Heart left ventricle (tissue), 13 donors: ENCODE measurements around the gene RCOR2.

Experiments
- POLR2A ChIP-seq, 2 donors: fragments of 450-650 bp; IDR thresholded peaks; one replicate each; pipeline ENCODE4 v1.6.1; 2017; ENCODE audit warnings: antibody characterized with exemption in 2 of 2, mild to moderate bottlenecking in 2 of 2, moderate library complexity in 2 of 2
- TF ChIP-seq, protein P1 (sequence below), 12 donors: fragments of 200-600 bp; sonication (generic) in 4 of 12; IDR thresholded peaks; one replicate each; pipeline versions ENCODE4 v1.5.0 to v1.8.0; 2018 to 2022; ENCODE audit warnings: antibody characterized with exemption in 12 of 12, mild to moderate bottlenecking in 5 of 12
- donor health status: ischemic (EF 13 %, LVEDD 7.1; RV severe dilation, severe dysfunction).
- donor health status: DM: no; HTN: yes; CAD: no.
- donor health status: DM: no; HTN: no; CAD: no.
- donor health status: ischemic (EF 25% LVEDD 6.9; RV normal size, moderate dysfunction).
- donor health status: ischemic (EF 25% LVEDD 5.7; RV mildly dilated, moderate dysfunction).
- donor health status: ischemic (EF 35%, LVEDD 5.7; RV mildly dilated, moderate dysfunction).
- donor health status: nonischemic (EF 11% LVEDD 7.7; RV severe dilation, severe dysfunction).
- donor health status: DM: yes; HTN: yes; CAD: no.
- donor health status: PGD.
- donor health status: ischemic (EF 29% LVEDD 5.4; RV normal size, mild dysfunction).
- donor health status: nonischemic (EF 23%, LVEDD 6.1; RV moderate dilation, normal function).

DNA sequence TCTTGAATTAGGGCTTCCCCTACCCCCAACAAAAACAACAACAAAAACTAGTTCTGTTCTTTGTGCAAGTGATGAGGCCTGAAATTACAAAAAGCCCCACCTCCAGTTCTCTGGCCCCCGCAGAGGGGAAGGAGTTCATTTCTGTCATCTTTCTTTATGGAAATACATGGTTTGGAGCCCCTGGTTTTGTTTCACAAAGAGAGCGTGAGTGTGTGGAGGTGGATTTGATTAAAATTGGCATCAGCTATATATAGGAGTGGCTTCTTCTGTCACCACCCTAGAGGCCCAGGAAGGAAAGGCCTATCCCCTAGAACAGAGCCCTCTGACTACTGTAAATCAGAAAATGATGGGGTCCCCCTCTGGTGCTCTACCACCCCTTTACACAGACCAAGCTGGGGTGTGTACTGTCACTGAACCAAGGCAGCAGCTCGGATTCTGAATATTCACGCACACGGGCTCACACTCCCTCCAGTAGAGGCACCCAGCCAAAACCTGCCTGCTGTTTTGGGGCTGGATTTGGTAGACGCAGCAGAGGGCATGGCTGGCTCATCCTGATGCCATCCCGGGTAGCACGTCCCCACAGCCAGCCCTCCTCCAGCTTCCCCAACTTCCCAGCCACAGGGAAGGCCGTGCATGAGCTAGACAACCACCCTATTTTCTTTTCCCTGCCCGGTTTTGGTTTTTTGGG is 19.4 kb downstream of the RCOR2 start:
- no peak for TF ChIP-seq POLR2A (IDR thresholded peaks at IDR 0.05)
- TF ChIP-seq, protein P1, sequence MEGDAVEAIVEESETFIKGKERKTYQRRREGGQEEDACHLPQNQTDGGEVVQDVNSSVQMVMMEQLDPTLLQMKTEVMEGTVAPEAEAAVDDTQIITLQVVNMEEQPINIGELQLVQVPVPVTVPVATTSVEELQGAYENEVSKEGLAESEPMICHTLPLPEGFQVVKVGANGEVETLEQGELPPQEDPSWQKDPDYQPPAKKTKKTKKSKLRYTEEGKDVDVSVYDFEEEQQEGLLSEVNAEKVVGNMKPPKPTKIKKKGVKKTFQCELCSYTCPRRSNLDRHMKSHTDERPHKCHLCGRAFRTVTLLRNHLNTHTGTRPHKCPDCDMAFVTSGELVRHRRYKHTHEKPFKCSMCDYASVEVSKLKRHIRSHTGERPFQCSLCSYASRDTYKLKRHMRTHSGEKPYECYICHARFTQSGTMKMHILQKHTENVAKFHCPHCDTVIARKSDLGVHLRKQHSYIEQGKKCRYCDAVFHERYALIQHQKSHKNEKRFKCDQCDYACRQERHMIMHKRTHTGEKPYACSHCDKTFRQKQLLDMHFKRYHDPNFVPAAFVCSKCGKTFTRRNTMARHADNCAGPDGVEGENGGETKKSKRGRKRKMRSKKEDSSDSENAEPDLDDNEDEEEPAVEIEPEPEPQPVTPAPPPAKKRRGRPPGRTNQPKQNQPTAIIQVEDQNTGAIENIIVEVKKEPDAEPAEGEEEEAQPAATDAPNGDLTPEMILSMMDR (IDR thresholded peaks at IDR 0.05): no peak
